IMR-90 (cell line): Measurements from ENCODE around the gene RBPJL. TPM values are rescaled to one million over a fixed set of nuclear protein-coding genes. Genes with fewer than 3 reads are reported as not detected.

ENCODE experiments used
- ATAC-seq: fragments of 200-7000 bp; cut with Tn5 transposase; 2 replicates; pipeline ENCODE4 v1.9.1; 2020; ENCODE audit warnings: low read depth, mild to moderate bottlenecking, moderate library complexity
- BruUV-seq: library from RNA; stranded (reverse); fragments of 400-500 nt; replicated peaks from 2 replicates; lab custom pipeline; 2021; lab: Mats Ljungman, UMichigan
- CTCF ChIA-PET: fragments of 300-600 bp; formaldehyde crosslinking; extraction: SDS; loops from one replicate; lab custom pipeline; 2021; ENCODE audit warnings: antibody characterized with exemption; lab: Yijun Ruan, JAX
- POLR2A ChIA-PET: fragments of 300-600 bp; sonication (Branson Sonifier 250); formaldehyde crosslinking; loops from one replicate; lab custom pipeline; 2022; ENCODE audit warnings: antibody characterized with exemption; ENCODE audit not compliant: unreplicated experiment; lab: Charles Lee
- DNase-seq: peaks from one replicate; pipeline ENCODE4 v3.0.0; 2013
- H2AFZ ChIP-seq: replicated peaks from 2 replicates; pipeline ENCODE3; 2013; ENCODE audit warnings: low read length, mild to moderate bottlenecking; ENCODE audit not compliant: poor library complexity
- H2AK5ac ChIP-seq: 2 replicates; pipeline ENCODE4 v1.6.1; 2013; ENCODE audit warnings: low read depth, low read length, inconsistent platforms
- H2AK9ac ChIP-seq: replicated peaks from 2 replicates; pipeline ENCODE3; 2013; ENCODE audit warnings: mild to moderate bottlenecking, low read depth, low read length, moderate library complexity; ENCODE audit not compliant: poor library complexity
- H2BK120ac ChIP-seq: 2 replicates; pipeline ENCODE4 v1.6.1; 2013; ENCODE audit warnings: low read depth, low read length, inconsistent platforms
- H2BK15ac ChIP-seq: 3 replicates; pipeline ENCODE4 v1.6.1; 2013; ENCODE audit warnings: low read depth, low read length, inconsistent platforms
- H2BK20ac ChIP-seq: 2 replicates; pipeline ENCODE4 v1.6.1; 2013; ENCODE audit warnings: low read depth, mild to moderate bottlenecking, inconsistent platforms, low read length, moderate library complexity
- H2BK5ac ChIP-seq: 2 replicates; pipeline ENCODE4 v1.6.1; 2013; ENCODE audit warnings: mild to moderate bottlenecking, low read depth, low read length, inconsistent platforms; ENCODE audit not compliant: poor library complexity, severe bottlenecking
- H3K14ac ChIP-seq: replicated peaks from 2 replicates; pipeline ENCODE4 v1.6.1; 2013; ENCODE audit warnings: low read depth, low read length, inconsistent platforms
- H3K18ac ChIP-seq: 2 replicates; pipeline ENCODE4 v1.6.1; 2013; ENCODE audit warnings: low read depth, low read length, control low read depth
- H3K23ac ChIP-seq: 2 replicates; pipeline ENCODE4 v1.6.1; 2013; ENCODE audit warnings: low read depth, low read length, inconsistent platforms
- H3K27ac ChIP-seq: 2 replicates; pipeline ENCODE4 v1.5.1; 2013; ENCODE audit warnings: mild to moderate bottlenecking, control low read depth, low read length; ENCODE audit not compliant: insufficient read depth
- H3K27me3 ChIP-seq: 2 replicates; pipeline ENCODE4 v1.6.1; 2013; ENCODE audit warnings: low read length; ENCODE audit not compliant: control insufficient read depth, insufficient read depth
- H3K36me3 ChIP-seq: 2 replicates; pipeline ENCODE4 v1.6.1; 2013; ENCODE audit warnings: low read length, mixed read lengths; ENCODE audit not compliant: control insufficient read depth, insufficient read depth
- H3K4ac ChIP-seq: 2 replicates; pipeline ENCODE4 v1.6.1; 2013; ENCODE audit warnings: low read depth, low read length, inconsistent platforms
- H3K4me1 ChIP-seq: 2 replicates; pipeline ENCODE4 v1.6.1; 2013; ENCODE audit warnings: low read length, mixed read lengths; ENCODE audit not compliant: control insufficient read depth, insufficient read depth
- H3K4me2 ChIP-seq: 2 replicates; pipeline ENCODE4 v1.6.1; 2013; ENCODE audit warnings: low read depth, mild to moderate bottlenecking, control low read depth, low read length, moderate library complexity
- H3K4me3 ChIP-seq: 2 replicates; pipeline ENCODE4 v1.5.1; 2013; ENCODE audit warnings: low read depth, mild to moderate bottlenecking, control low read depth, low read length, moderate library complexity; ENCODE audit not compliant: insufficient read depth
- H3K56ac ChIP-seq: 2 replicates; pipeline ENCODE4 v1.6.1; 2013; ENCODE audit warnings: low read length, inconsistent platforms; ENCODE audit not compliant: insufficient read depth; ENCODE audit errors: extremely low read depth
- H3K79me1 ChIP-seq, 2 experiments: 2 replicates each; pipeline ENCODE4 v1.6.1; 2013; ENCODE audit warnings: low read length in 2 of 2, inconsistent platforms in 1 of 2, low read depth in 1 of 2
- H3K9ac ChIP-seq: 2 replicates; pipeline ENCODE4 v1.6.1; 2013; ENCODE audit warnings: low read depth, low read length, control low read depth
- H3K9me1 ChIP-seq: 2 replicates; pipeline ENCODE4 v1.6.1; 2013; ENCODE audit warnings: low read length, inconsistent platforms; ENCODE audit not compliant: insufficient read depth
- H3K9me3 ChIP-seq: 2 replicates; pipeline ENCODE4 v1.6.1; 2013; ENCODE audit warnings: low read length; ENCODE audit not compliant: control insufficient read depth, insufficient read depth
- H4K20me1 ChIP-seq: 2 replicates; pipeline ENCODE4 v1.6.1; 2013; ENCODE audit warnings: low read length, inconsistent platforms; ENCODE audit not compliant: insufficient read depth
- H4K5ac ChIP-seq: 2 replicates; pipeline ENCODE4 v1.6.1; 2013; ENCODE audit warnings: mild to moderate bottlenecking, low read depth, low read length, control low read depth
- H4K8ac ChIP-seq, 2 experiments: 2 replicates each; pipeline ENCODE4 v1.6.1; 2013; ENCODE audit warnings: low read depth in 2 of 2, low read length in 2 of 2, control low read depth in 1 of 2, inconsistent platforms in 1 of 2
- H4K91ac ChIP-seq: 2 replicates; pipeline ENCODE4 v1.6.1; 2013; ENCODE audit warnings: low read depth, low read length, inconsistent platforms; ENCODE audit not compliant: insufficient read depth
- BHLHE40 ChIP-seq: fragments of 150-350 bp; IDR thresholded peaks from 2 replicates; pipeline ENCODE4 v1.6.1; 2016; ENCODE audit warnings: mild to moderate bottlenecking, low read depth, low read length
- CEBPB ChIP-seq: IDR thresholded peaks from 2 replicates; pipeline ENCODE4 v1.6.1; 2012; ENCODE audit warnings: low read depth, low read length, improper control_type of control experiment
- FOS ChIP-seq: fragments of 150-350 bp; IDR thresholded peaks from 2 replicates; pipeline ENCODE4 v1.6.1; 2016; ENCODE audit warnings: low read depth, low read length
- MAFK ChIP-seq: IDR thresholded peaks from 2 replicates; pipeline ENCODE4 v1.6.1; 2012; ENCODE audit warnings: low read depth, low read length, improper control_type of control experiment
- MAZ ChIP-seq: IDR thresholded peaks from 2 replicates; pipeline ENCODE4 v1.6.1; 2012; ENCODE audit warnings: low read depth, mild to moderate bottlenecking, low read length, improper control_type of control experiment, moderate library complexity, borderline replicate concordance
- MXI1 ChIP-seq: IDR thresholded peaks from 2 replicates; pipeline ENCODE4 v1.6.1; 2012; ENCODE audit warnings: low read depth, mild to moderate bottlenecking, low read length, moderate library complexity, borderline replicate concordance
- NFE2L2 ChIP-seq: fragments of 150-350 bp; IDR thresholded peaks from 2 replicates; pipeline ENCODE4 v1.6.1; 2016; ENCODE audit warnings: low read depth, mild to moderate bottlenecking, low read length
- POLR2A ChIP-seq: IDR thresholded peaks from 2 replicates; pipeline ENCODE4 v1.6.1; 2012; ENCODE audit warnings: mild to moderate bottlenecking, low read depth, low read length
- RAD21 ChIP-seq: IDR thresholded peaks from 2 replicates; pipeline ENCODE4 v1.6.1; 2012; ENCODE audit warnings: low read length, improper control_type of control experiment
- RCOR1 ChIP-seq: IDR thresholded peaks from 2 replicates; pipeline ENCODE4 v1.6.1; 2012; ENCODE audit warnings: mild to moderate bottlenecking, low read length, improper control_type of control experiment; ENCODE audit not compliant: insufficient replicate concordance
- RFX5 ChIP-seq: IDR thresholded peaks from 2 replicates; pipeline ENCODE4 v1.8.0; 2012; ENCODE audit warnings: low read depth, mild to moderate bottlenecking, low read length, moderate library complexity
- SMC3 ChIP-seq: fragments of 150-350 bp; IDR thresholded peaks from 2 replicates; pipeline ENCODE4 v1.6.1; 2016; ENCODE audit warnings: low read depth, mild to moderate bottlenecking, antibody characterized with exemption, low read length, moderate library complexity
- WGBS, 2 experiments: methylation state at CpG; one replicate each; pipeline versions ENCODE4 v1.1.5 to v1.1.7; 2013; ENCODE audit warnings: missing lambda C conversion rate in 2 of 2; ENCODE audit not compliant: insufficient read length in 1 of 2; ENCODE audit errors: extremely low coverage in 2 of 2; 5-methylcytosine and 5-hydroxymethylcytosine counted together
- dilution Hi-C: fragments of 300-500 bp; cut with HindIII; formaldehyde crosslinking; loops from one replicate; pipeline ENCODE4 v1.14.3; 2018; ENCODE audit warnings: low sequenced_read_pairs; ENCODE audit not compliant: unreplicated experiment
- in situ Hi-C: fragments of 300-500 bp; cut with MboI; formaldehyde crosslinking; loops from 3 replicates; pipeline ENCODE4 v1.14.3; 2019; ENCODE audit warnings: low sequenced_read_pairs, inconsistent platforms, mixed read lengths
- intact Hi-C: fragments of 100-400 bp; cut with micrococcal nuclease; formaldehyde crosslinking; loops from 2 replicates; pipeline ENCODE4 v1.10.0; 2022
- polyA plus RNA-seq, 3 experiments: library from polyadenylated mRNA; depleted of rRNA; stranded (reverse); fragments of >200 nt; gene quantifications; 2 replicates each; pipeline ENCODE4 v1.2.3, GENCODE V29; 2012; ENCODE audit warnings: low replicate concordance in 1 of 3
- total RNA-seq: library from RNA; depleted of rRNA; stranded (reverse); fragments of >200 nt; gene quantifications from 2 replicates; pipeline ENCODE4 v1.2.3, GENCODE V29; 2012
- TF ChIP-seq, protein P1 (sequence below): conservative IDR thresholded peaks from 2 replicates; pipeline ENCODE4 v1.5.1; 2012; ENCODE audit warnings: mild to moderate bottlenecking, low read depth, low read length, improper control_type of control experiment

RBPJL gene
- total and polyA plus RNA-seq, 2 of the 4 experiments (the other 2 are of a cell fraction): not detected

DNA sequence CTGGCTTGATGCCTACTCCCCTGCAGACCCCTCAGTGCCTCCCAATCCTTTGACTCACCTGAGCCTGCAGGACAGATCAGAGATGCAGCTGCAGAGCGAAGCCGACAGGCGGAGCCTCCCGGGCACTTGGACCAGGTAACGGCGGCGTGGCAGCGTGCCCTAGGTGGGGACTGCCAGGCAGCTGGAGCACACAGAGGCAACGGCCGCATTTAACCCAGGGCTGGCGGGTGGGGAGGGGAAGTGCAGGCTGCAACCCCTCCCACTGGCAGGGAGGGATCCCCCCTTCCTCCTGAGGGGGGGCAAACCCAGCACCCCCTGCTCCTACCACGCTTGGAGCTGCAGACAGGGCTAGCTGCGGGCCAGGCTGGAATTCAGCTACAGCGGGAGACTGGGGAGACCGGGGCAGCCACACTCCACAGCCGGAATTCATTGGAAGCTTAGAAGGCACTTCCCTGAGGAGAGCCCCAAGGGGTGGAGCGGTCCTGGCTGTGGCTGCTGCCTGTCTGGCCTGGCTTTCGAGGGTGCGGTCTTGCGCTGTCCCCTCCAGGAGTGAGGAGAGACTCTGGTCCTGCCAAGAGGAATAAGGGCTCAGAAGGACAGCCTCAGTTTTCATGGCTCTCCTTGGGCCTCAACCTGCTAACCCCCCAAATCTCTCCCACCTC, 1.6 kb downstream of the RBPJL start, which contains the start of gene MATN4:
MATN4 (minus strand) TSS at position 183 of the 662 bp plus-strand sequence. CDS start 2,717 bp downstream, outside the sequence.
- no TSS peak for BruUV-seq
- in situ Hi-C loops: no loop called here
- H3K4me2 ChIP-seq: no peak within 1 kb of the TSS

More for the DNA sequence above, 1.6 kb downstream of the RBPJL start, which contains the start of gene MATN4:
- H3K36me3 ChIP-seq: no peaks in the 10 kb centered on the region
- no peak within 1 kb of the TSS for H3K4me3 ChIP-seq
- no peak within 1 kb of the TSS for H2BK15ac ChIP-seq
- H4K8ac ChIP-seq: no peak within 1 kb of the TSS
- H4K5ac ChIP-seq: no peak within 1 kb of the TSS
- H2AK5ac ChIP-seq: no peak within 1 kb of the TSS
- DNase-seq (no peak), ATAC-seq (no peak)
- intact Hi-C loops: no loop called here
- no peak within 1 kb of the TSS for H3K18ac ChIP-seq
- H3K4me1 ChIP-seq: peaks cover 2% of the 10 kb centered on the region; the same call in 1 of the 2 replicates
- H3K9me3 ChIP-seq: no peaks in the 10 kb centered on the region
- H3K14ac ChIP-seq: no peak within 1 kb of the TSS
- H4K20me1 ChIP-seq: no peaks in the 10 kb centered on the region
- 20% methylated on average over 1 of the region's 20 CpGs; no CpG with 5 or more reads in 1 of the 2 experiments for WGBS, 2 experiments
- no peak within 1 kb of the TSS for H3K4ac ChIP-seq
- H2BK20ac ChIP-seq: no peak within 1 kb of the TSS
- TF ChIP-seq, protein P1, sequence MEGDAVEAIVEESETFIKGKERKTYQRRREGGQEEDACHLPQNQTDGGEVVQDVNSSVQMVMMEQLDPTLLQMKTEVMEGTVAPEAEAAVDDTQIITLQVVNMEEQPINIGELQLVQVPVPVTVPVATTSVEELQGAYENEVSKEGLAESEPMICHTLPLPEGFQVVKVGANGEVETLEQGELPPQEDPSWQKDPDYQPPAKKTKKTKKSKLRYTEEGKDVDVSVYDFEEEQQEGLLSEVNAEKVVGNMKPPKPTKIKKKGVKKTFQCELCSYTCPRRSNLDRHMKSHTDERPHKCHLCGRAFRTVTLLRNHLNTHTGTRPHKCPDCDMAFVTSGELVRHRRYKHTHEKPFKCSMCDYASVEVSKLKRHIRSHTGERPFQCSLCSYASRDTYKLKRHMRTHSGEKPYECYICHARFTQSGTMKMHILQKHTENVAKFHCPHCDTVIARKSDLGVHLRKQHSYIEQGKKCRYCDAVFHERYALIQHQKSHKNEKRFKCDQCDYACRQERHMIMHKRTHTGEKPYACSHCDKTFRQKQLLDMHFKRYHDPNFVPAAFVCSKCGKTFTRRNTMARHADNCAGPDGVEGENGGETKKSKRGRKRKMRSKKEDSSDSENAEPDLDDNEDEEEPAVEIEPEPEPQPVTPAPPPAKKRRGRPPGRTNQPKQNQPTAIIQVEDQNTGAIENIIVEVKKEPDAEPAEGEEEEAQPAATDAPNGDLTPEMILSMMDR: no peak
- TF ChIP-seq RCOR1: no peak
- no peak for TF ChIP-seq RFX5
- TF ChIP-seq MAFK: no peak
- no peak for TF ChIP-seq MAZ
- TF ChIP-seq FOS: no peak
- TF ChIP-seq POLR2A: no peak
- no peak for TF ChIP-seq CEBPB
- TF ChIP-seq NFE2L2: no peak
- no peak for TF ChIP-seq BHLHE40
- no peak for TF ChIP-seq MXI1
- no peak for TF ChIP-seq RAD21
- no peak for TF ChIP-seq SMC3
- peak within 1 kb of the TSS; percentile 7 for H2AFZ ChIP-seq
- no peak within 1 kb of the TSS for H2AK9ac ChIP-seq
- CTCF ChIA-PET: interaction anchor here (0.6 kb wide), 1 partner anchor 11 kb away, joined by 3 read pairs; no protein-coding TSS in a partner anchor
- H3K79me1 ChIP-seq: no peaks in the 10 kb centered on the region
- H3K27ac ChIP-seq: no peak within 1 kb of the TSS
- H3K9ac ChIP-seq: no peak within 1 kb of the TSS
- H2BK120ac ChIP-seq: no peak within 1 kb of the TSS
- POLR2A ChIA-PET: no interaction called here
- H3K27me3 ChIP-seq: peaks cover 53% of the 10 kb centered on the region
- H3K23ac ChIP-seq: no peak within 1 kb of the TSS
- dilution Hi-C loops: no loop called here
- H3K9me1 ChIP-seq: no peaks in the 10 kb centered on the region
- no peak within 1 kb of the TSS for H3K56ac ChIP-seq
- no peak within 1 kb of the TSS for H4K91ac ChIP-seq
- H2BK5ac ChIP-seq: no peak within 1 kb of the TSS
